Hematopoietic multipotent progenitor cell treated with erythropoietin and hydrocortisone succinate and interleukin-3 and kit ligand, for 4 days (in vitro differentiated cells): ENCODE results near the gene PELI2.

Experiments used
- DNase-seq: peaks from one replicate; pipeline ENCODE4 v3.0.0-alpha.2; 2015

Gene PELI2

DNA sequence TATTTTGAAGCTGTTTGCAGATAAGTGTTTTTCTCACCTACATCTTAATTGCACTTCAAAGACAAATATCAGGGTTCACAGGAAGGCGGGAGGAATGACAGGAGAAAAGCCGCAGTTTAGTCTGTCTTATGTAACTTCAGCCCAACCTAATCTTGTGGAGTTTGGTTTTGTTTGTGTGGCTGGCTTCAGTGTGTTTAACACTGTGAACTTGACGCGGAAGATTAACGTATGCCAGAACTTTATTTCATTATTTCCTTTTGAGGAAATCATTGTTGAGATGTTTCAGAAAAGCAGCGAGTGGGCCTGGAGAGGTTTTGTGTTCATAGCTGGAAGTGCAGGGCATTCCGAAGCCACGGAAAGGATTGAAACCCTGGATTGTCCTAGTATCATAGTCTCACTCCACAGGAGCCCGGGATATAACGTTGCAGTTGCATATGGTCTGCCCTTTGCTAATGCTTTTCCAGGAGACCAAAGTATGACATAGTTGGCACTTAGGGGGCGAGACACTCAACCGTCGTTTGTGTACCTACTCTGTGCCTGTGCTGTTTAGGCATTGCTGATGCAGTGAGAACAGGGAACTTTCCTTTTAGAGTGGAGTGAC lies 2.0 kb downstream of the PELI2 start:
- peak; percentile 57 for DNase-seq

DNA sequence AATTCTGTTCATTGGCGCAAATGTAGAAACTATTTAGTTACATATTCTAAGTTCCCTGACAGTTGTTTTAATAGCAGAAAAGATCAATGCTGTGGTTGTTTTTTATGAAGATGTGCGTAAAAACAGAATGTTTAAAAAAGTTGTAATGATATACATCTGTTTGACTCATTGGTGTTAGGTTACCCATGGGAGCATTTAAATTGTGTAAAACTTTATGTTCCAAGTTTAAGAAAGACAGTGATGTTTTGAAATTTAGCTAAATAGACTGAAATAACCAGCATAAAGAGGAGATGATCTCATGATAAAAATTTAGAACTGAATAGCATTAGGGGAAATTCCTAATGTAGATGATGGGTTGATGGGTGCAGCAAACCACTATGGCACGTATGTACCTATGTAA lies 3.6 kb downstream of the PELI2 start:
- no peak for DNase-seq

DNA sequence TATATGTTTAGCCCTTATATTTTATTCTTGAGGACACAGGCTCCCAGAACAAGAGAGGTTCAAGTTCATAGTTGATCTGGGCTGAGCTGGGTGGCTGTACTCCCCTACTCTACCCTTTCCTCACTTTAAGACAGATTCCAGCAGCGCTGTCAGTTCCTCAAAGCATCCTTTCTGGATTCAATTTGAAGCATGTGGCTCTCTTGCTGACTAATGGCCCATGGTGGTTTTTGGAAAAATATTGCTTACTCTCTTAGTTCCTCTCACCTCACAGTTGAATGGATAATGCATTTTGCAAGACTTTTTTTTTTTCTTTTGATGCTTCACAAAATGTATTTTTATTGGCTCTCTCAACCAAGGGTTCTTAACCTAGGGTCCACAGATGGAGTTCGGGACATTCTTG lies 4.1 kb downstream of the PELI2 start:
- DNase-seq: no peak

DNA sequence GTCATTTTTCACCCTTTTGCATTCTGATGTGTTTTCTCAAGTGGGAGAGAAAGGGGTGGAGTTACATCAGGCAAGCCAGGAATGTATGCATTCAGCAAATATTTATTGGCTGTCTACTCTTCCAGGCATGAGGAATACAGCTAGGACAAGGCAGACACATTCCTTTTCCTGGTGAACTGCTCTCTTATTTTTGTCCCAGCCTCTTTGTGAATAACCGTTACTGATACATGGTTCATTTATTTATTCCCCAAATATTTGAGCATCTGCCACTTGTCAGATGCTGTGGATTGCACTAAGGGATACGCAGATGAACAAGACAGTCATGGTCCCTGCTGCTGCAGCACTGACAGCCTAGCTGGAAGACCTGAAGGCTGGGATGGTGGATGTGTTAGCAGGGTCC lies 6.1 kb downstream of the PELI2 start:
- DNase-seq: no peak

DNA sequence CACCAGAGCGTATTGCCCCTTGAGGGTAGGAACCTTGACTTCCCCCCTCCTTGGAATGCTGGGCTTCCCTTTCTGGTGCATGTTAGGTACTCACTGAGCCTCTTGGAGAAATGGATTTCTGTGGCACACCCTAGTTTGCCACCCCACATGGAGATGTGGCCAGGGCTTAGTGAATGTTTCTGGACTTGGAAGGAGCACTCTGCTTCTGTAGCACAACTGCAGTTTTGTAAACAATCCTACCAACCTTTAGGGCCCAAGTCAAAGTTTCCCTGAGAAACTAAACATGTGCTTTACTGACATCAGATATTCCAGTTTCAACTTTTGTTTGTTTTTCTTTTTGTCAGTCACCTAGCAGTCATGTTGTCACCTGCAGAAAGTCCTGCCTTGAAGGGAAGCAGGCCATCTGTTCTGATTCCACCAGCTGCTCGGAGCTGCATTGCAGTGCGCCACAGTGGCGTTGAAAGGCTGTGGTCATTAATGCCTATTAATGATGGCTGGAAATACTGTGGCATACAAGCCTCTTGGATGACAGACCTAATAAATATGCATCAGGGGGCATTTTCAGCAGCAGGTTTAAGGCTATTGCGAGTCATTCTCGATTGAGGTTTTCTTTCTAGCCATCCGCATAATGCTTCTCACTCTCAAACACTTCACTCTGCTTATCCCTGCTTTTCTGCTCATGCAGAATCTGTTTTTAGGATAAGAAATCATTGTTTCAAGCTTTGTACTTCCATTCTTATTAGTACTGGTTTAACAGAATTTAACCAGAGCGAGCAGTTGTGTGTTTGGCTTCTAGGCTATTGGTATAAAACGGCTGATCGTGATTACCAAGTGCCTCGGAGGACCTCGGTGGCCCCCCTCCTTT lies 7.8 kb downstream of the PELI2 start:
- no peak for DNase-seq

DNA sequence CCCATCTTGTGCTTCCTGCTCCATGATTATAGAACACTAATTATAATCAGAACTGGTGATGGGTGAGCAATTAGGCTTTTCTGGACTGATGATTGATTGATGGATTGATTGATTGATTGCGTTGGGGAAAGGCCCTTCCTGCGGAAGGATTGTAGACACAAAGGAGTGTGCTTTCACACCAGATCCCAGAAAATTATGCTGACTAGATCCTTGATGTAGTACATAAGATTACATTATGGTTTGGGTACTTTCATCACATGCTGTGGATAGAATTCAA lies 8.4 kb downstream of the PELI2 start:
- no peak for DNase-seq

DNA sequence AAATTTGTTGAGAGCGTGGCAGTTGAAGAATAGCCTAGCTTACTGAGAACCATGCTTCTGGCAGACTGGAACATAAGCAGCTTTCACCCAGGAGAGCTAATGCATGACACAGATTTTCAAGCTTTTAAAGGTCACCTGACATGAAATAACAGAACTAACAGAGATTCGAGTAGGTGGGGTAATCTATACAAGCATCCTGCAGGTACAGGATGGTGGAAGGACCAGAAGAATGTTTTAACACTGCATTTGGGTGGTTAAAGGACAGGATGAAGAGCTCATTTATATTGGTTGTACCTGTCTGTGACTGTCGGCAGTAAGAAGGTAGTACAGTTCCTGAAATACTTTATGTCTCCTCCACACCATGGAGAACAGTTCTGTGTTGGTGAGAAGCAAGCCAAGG lies 8.9 kb downstream of the PELI2 start:
- DNase-seq: no peak

DNA sequence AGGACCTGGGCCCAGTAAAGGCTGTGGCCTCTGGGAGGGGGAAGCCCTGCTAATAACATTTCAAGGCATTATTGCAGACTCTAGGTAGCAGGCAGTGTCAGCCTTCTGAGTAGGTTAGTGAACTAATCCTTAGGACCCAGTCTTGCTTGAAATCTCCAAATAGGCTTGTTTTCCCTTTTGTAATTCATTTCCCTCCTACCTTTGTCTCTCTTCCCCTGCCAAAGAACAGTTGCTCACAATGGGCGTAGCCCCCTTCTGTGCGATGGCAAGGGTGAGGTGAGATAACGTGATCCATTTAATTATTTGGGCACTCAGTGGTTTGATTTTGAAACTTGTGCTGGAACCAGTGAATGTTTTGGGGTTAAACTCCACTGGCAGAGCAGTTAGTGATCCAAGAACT lies 10.9 kb downstream of the PELI2 start:
- DNase-seq: peak; percentile 50

DNA sequence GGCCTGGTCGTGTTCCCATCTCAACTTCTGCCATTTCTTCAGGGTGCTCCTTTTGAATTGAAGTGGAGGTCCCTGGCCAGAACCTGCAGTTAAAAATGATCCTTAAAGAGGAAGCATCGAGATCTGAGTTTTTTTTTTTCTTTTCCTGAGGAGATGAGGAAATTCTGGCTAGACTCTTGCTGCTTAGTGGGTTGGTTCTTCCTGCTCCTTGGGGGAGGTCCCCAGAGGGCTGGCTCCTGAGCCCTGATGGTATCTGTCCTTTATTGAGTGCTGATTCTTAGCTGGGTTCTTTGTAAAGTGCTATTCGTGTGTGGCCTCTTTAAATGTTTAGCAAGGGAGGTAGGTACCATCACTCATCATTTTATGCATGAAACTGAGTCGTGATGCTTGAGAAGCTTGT lies 11.7 kb downstream of the PELI2 start:
- peak; percentile 68 for DNase-seq

DNA sequence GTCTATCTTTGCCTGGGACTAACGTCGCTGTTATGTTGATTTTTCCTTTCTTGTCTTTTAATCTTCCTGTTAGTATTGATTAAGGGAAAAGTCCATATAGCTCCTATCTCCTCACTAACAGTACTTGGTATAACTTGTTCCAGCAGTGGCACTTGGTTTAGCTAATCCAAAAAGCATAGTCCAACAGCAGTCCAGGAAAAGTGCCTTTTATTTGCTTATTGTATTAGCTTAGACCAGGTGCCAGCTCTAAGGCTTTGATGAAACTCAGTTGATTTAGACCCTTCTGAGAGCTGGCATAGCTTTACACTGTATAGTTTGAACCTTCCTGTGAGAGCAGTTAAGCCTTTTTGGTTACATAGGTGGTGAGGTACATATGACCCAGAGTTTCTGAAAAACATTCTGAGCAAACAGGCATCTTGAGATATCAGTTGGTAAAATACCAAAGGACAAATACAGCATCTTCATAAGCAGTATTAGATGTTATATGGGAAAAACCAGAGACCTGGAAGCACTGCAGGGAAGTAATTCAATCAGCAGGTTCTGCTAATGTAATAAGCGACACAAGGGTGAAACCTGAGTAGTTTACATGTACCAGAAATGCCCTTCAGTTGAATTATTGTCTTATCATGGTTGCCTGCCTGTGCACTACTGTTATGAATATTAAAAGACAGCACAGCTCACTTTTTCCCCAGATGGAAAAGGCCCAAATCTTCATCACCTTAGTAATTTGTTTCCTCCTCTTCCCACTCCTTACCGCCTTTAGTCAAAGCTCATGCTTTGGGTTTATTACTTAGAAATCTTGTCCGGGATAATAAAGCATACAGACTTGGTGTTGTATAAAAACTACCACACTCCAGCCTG lies 13.0 kb downstream of the PELI2 start:
- DNase-seq: no peak

DNA sequence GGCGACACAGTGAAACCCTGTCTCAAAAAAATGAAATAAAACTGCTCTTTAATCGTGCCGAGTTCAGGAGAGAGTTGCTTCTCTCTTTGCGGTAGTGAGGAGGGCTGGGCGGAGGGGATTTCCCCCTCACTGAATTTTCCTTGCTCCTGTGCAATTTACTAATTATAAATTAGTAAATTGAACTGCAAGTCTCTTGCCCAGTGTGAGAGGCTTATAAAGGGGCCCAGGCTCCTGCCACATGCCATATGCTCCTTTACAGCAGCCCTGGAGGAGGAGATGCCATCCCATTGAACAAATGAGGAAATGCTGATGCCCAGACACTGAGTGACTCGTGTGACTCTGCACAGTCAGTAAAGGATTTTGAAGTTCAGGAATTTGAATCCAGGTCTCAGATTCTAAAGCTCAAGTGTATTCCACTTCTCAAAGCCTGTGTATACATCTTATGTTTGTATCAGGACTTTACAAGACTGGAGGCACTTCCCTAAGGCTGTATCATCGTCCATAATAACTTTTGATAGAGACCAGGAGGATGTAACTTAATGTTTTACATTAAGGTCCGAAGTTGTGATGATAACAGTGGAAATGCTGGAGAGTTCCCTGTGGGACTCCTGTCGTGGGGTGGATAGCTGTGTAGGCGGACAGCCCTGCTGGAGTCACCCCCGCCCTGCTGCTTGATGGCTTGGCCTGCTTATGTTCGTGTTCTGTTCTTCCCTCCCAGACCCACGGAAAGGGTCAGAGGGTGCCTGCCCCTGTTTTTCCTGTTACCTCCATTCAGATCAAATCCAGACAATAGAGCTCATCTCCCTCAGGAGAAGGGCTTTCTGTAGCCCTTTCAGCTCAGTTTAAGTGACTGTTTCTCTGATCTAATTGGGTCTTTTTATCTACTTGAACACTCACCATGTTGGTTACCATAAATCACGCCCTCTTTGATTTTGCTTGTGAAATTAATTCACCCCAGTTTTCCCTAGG lies 13.9 kb downstream of the PELI2 start:
- peak; percentile 44 for DNase-seq

DNA sequence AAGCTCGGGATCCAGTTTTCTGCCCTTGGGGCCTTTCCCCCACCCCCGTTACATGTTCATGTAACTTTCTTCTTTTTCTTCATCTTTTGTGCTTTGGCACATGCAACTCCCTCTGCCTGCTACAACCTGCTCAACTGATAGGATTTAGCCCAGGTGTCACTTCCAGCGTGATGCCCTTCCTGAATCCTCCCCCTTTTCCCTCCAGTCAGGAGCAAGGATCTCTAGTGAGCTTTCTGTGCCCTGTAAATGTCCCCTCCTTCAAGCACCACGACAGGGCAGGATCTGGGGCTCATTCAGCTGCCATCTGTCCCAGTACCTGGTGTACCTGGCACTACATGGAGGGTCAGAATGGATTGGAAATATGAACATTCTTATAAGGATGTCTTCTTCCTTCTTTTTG lies 15.3 kb downstream of the PELI2 start:
- no peak for DNase-seq

DNA sequence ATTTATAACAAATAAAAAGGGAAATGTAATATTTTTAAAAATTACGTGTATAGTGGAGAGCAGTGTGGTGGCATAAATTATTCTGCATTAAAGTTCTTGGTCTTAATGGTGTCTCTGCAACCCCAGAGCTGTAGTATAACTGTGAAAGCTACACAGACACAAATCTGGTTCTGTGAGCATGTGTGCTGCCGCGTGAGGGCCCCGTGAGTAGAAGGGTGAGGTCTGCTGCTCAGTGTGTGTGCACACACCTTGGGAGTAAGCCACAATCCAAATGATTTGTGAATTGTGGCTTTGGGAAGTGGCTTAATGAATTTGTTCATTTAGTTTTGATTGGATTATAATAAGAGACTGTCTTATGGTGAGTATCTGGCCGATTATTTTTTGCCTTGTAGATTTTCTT lies 16.8 kb downstream of the PELI2 start:
- DNase-seq: no peak

DNA sequence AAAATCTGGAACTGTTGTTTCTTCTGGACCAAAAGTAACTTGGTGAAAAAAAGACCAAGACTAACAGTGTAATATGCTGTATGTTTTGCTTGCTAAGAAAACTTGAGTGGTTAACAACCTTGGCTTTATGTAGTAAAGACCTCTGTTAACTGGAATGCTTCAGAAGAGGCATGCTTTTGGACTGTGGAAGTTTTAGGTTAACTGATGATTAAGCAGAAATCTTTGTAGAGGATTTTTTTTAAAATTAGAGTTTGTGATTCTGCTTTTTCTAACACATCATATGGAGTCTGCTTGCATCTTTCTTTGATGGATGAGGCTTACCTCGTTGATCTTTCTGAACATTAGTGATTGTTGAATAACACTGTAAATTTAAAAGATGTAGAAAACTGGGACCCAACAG lies 17.5 kb downstream of the PELI2 start:
- no peak for DNase-seq

DNA sequence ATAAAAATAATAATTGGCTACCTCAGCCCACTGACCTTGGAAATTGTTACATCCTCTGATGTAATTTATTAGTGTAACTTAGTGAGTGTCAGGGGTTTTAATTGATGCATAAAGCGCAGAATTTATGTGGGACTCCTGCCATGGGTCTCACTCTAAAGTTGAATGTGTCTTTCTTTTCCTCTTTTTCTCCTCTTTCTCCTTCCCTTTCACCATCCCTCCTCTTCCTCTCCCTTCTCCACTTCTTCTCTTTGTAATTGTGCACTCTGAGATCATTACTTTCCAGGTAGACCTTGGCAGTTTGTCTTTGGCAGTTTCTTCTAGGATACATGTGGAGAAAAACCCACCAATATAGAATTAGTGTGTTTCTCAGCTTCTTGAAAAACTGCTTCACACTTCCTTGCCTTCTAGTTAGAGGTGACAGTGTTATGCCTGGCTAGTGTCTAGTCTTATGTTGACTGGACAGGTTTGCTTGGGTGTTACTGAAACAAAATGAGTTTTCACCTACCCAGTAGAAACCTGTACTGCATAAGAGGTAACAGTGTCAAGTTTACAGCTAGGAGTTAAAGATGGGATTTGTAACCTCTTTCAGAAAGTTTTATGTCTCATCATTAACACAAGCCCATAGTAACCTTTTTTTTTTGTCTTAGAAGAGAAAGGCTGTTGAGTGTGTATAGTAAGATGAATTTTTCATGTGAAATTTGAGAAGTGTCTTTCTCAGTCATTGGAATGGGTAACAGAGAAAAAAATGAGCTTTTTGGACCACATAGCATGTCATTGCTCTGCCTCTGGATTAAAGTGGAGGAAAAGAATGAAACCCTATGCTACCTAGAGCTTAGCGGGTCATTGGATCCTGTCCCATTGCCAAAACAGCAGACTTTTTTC lies 18.6 kb downstream of the PELI2 start:
- no peak for DNase-seq

DNA sequence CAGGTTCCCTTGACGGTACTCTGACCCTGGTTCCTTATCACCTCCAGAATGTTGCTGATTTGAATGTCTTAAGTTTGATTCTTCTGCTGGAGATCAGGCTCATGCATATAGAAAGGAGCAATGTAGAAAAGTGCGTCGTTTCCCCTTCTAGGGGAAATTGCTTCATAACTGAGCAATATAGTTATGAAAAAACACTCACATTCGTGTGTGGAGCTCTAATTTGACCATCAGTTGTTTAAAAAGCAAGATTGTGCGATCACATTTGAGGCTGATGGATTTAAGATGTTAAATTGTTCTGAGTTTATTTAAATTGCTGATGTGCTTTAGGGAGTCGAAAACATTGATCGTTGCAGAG lies 19.2 kb downstream of the PELI2 start:
- peak; percentile 37 for DNase-seq

DNA sequence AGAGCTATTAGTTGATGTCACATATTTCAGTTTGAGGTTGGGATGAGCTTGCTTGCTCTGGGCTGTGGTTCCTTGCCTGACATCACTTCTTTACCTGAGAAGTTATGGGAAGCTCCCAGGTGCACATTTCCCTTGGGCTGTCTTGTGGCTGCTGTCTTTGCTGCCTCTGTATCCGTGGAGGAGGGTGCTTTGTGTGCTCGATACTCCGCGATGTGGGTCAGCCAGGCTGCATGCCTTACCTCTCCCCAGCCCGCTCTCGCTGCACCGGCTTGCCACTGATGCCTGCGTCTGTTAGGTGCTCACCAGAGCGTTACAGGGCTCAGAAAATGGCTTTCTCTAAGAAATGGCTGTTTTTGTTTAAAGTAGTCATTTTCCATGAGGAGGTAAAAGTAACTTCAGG lies 19.6 kb downstream of the PELI2 start:
- DNase-seq: no peak

DNA sequence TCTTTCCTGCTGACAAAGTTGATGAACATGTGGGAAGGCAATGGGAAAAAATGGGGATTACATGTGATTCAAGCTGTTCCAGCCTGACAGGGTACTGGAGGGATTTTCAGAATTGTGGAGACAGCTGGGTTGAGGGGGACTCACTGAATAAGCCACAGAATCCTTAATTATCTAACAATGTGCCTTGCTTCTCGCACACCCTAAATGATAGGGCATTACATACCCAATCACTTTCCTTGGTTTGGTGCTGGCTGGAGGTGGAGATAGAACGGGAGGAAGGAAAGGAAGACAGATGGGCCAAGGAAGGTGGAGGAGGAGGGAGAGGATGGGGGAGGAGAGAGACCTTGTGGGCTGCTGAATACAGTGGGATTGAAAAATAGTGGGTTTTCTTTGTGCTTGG lies 20.7 kb downstream of the PELI2 start:
- DNase-seq: peak; percentile 48

DNA sequence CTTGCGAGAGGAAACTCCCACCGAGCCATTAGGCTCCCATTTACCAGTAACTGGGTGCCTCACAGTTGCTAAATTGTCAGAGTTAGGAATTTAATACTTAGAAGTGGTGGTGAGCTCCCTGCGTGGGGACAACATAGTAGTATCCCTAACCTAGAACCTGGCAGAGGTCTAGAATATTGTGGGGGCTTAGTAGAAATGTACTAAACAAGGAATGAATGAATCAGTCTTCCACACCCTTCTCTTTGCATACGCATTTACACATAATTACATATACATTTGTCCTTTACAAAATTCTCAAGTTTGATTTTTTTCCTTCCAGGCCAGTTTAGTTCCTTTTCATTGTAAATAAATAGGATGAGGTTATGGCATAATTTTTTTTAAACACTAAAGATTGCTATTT lies 24.1 kb downstream of the PELI2 start:
- DNase-seq: no peak

DNA sequence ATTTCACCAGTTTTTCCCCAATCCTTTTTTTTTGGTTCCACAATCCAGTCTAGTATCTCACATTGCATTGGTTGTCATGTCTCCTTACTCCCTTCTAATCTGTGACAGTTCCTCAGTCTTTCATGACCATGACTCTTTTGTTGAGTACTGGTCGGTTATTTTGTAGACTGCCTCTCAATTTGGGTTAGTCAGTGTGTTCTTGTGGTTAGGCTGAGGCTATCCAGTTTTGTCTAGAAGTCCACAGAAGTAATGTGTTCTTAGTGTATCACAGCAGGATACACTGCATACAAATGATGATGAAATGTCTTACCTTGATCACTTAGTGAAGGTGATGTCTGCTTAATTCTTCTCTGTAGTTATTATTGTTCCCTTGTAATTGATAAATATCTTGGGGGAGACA lies 24.8 kb downstream of the PELI2 start:
- no peak for DNase-seq

DNA sequence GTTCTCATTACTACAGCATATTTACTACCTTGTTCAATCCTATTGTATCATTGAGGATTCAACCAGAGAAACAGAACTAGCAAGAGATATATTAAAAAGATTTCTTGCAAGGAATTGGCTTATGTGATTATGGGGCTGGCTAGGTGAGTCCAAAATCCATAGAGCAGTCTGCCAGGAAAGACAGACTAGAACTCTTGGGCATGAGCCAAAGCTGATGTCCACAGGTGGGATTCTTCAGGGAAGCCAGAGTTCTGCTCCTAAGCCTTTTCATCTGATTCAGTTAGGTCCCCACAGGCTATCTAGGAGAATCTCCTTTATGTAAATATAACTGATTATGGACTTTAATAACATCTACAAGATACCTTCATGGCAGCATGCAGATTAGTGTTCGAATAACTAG lies 26.0 kb downstream of the PELI2 start:
- no peak for DNase-seq

DNA sequence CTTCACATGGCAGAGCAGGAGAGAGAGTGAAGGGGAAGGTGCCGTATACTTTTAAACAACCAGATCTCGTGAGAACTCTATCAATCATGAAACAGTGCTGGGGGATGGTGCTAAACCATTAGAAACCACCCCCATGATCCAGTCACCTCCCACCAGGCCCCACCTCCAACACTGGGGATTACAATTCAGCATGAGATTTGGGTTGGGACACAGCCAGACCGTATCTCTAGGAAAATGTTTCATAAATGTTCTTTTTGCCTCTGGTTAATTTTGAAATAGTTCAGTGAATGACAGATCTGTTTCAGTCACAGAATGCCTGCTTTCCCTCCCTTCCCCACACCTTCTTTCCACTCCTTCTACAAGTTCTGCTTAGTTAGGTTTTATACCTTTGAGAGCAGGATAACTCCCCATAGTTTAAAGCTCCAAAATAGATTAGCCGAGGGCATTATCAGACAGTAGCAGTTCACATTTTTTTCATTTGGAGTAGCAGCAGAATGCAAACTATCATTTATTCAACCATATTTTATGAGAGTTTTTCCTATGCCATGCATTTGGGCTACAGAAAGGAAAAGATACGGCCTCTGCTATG lies 27.1 kb downstream of the PELI2 start:
- no peak for DNase-seq
